HFF-Myc (cell line): ENCODE results near the gene TAF11L10.
"Not testable (repeated sequence)": the region's sequence is repeated elsewhere in the genome, so short reads cannot be mapped to it uniquely, and the experiment has no call there.

Experiments
- DNase-seq: peaks from one replicate; pipeline ENCODE4 v3.0.0-alpha.2; 2011; ENCODE audit warnings: low read depth; ENCODE audit errors: extremely low read depth
- H3K4me3 ChIP-seq: replicated peaks from 2 replicates; pipeline ENCODE4 v1.5.1; 2011; ENCODE audit warnings: low read depth, mild to moderate bottlenecking, control low read depth, low read length
- CTCF ChIP-seq: IDR thresholded peaks from 2 replicates; pipeline ENCODE4 v1.5.1; 2012; ENCODE audit warnings: mild to moderate bottlenecking, low read depth, low read length, control low read depth; ENCODE audit errors: missing control alignments

TAF11L10 gene

DNA sequence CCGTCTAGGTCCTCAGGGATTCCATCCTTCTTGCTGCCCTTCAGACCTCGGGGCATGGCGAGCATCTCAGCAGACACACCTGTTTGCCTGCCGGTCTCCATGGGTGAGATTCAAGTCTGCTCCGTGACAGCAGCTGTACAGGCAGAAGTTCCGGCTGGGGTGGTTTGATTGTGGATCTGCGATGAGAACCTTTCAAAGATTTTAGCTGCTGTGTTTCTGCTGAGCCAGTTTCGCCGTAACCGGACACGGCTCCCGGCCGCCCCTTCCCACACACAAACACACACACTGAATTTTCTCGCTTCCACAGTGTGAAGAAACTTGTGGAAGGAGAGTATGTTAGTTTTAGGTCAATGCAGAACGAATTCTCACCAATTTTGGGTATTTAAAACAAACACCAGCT is at the start of gene TAF11L10:
TAF11L10 (minus strand) TSS at position 101 of the 400 bp plus-strand sequence.
- H3K4me3 ChIP-seq, DNase-seq: not testable (repeated sequence)

- TF ChIP-seq CTCF: no peak
- H3K4me3 ChIP-seq: no peak within 1 kb of the TSS
- DNase-seq: no peak
Measured at GRCh38 chr5:17634160-17634559, 36.5 kb upstream of the TAF11L10 start, which contains the start of gene TAF11L14. Gene TAF11L14, plus strand, starts transcription at chr5:17634460.

GRCh38 chr5:17631788-17632187 is 34.2 kb upstream of the TAF11L10 start, which contains the start of gene TAF11L13:
Gene TAF11L13, plus strand, starts transcription at chr5:17632088.
- DNase-seq, H3K4me3 ChIP-seq: not testable (repeated sequence)

DNA sequence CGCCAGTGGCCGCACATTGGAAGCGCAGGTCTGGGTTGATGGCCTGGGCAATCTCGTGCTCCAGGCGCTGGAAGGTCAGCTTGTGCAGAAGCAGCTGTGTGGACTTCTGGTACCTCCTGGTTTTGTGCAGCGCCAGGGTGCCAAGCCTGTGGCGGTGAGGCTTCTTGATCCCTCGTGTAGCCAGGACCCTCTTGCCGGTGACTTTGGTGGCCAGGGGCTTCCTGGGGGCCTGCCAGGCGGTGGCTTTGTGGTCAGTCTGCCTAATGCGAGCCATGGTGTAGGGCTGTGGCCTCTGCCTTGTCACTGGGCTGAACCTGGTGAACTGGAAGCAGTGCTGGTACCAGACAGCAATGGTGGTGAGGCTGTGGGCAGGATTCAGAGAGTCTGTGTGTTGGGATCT is 28.1 kb upstream of the TAF11L10 start:
- TF ChIP-seq CTCF: no peak
- H3K4me3 ChIP-seq: no peak overlapping the region
- DNase-seq: no peak

- DNase-seq: no peak
- TF ChIP-seq CTCF: no peak
- H3K4me3 ChIP-seq: no peak overlapping the region
Measured at GRCh38 chr5:17620627-17621026, 23.0 kb upstream of the TAF11L10 start.

DNA sequence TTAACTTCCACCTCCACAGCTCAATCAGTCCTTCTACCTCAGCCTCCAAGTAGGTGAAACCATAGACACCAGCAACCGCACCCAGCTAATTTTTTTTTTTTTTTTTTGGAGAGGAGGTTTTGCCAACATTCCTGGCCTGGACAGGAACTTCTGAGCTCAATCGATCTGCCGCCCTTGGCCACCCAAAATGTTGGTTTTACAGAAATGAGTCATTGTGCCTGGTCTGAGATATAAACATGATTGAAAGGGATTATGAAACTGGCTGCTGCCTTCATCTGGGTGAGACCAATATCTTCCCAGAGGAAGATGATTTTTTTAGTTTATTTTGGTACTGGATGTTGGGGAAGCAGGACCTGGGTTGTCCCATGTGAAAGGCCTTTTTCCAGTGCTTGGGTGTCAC is 21.7 kb upstream of the TAF11L10 start:
- TF ChIP-seq CTCF: no peak
- no peak overlapping the region for H3K4me3 ChIP-seq
- DNase-seq: no peak

DNA sequence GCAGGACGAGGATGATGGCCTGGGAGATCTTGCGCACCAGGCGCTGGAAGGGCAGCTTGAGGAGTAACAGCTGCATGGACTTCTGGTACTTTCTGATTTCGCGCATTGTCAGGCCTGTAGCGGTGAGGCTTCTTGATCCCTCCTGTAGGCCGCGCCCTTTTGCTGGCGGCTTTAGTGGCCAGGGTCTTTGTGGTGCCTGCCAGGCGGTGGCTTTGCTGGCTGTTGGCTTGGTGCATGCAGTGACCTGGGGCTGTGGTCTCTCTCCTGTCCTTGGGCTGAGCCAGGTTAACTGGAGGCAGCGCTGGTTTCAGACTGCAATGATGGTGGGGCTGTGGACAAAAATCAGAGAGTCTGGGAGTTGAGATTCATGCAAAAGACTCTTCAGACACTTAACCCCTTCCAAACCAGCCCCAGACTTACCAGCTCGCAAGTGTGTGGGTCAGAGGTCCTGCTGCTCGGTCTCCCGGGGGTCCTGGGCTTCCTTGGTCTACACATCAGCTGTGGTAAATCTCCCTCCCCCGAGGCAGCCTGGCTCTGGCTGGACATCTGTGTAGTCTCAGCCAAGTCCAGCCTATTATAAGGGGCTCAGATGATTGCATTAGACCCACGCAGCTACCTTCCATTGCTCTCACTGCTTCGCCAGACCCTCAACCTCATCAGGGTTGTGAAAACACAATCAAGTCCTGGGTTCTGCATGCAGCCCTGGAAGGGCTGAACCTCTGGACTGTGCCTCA is 17.4 kb upstream of the TAF11L10 start:
- TF ChIP-seq CTCF: no peak
- DNase-seq: no peak
- H3K4me3 ChIP-seq: no peak overlapping the region

DNA sequence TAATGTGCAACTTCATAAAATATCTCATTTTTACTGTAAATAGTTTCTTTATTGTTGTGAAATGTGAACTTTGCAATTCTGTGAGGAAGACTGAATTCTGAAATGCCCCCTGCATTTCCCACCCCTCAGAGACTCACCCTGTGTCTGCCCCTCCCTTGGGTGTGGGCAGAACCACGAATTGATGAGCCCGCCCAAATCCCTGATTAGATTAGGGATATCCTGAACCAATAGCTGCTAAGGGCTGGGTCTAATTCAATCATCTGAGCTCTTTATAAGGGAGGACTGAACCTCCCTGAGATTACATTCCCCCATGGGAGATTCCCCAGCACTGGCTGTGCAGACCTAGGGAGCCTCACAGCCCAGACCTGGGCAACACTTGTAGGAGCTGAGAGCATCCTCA is 12.5 kb upstream of the TAF11L10 start, which contains the start of gene TAF11L12:
TAF11L12 (plus strand) TSS at position 301 of the 400 bp plus-strand sequence.
- H3K4me3 ChIP-seq, DNase-seq: not testable (repeated sequence)

DNA sequence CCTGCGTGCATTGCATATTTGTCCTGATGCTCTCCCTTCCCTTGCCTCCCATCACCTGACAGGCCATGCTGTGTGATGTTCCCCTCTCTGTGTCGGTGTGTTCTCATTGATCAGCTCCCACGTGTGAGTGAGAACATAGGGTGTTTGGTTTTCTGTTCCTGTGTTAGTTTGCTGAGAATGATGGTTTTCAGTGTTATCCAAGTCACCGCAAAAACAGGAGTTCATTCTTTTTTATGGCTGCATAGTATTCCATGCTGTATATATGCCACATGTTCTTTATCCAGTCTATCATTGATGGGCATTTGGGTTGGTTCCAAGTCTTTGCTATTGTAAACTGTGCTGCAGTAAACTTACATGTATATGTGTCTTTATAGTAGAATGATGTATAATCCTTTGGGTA is 9.8 kb upstream of the TAF11L10 start:
- not testable (repeated sequence) for H3K4me3 ChIP-seq, DNase-seq
